ENCODE measurements around the gene CSNK1G3. TPM values are rescaled to one million over a fixed set of nuclear protein-coding genes. Genes with fewer than 3 reads are reported as not detected.

CSNK1G3 gene
- total RNA-seq, 2 experiments from 2014 or later = 31.9 to 33.8 TPM

DNA sequence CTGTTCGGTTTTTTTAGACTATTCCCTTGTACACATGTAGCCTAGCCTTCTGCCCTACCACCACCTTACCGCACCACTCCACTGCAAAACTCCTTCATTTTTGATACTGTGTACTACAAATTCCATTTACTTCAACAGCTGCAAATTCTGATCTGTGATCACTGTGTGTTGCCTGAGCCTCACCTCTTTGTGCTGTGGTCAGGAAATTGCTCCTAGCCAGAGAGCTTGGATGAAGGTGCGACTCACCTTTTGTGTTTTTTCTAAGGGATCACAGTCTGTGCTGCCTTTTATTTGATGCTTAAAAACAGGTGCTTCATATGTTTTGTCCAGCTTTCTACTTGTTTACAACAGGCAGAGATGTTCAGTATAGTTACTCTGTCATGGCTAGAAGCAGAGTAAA, 31.5 kb downstream of the CSNK1G3 start:
- H3K36me3 Mint-ChIP-seq (ENCODE audit: low read depth) = no peaks in the 10 kb centered on the region
- no peak overlapping the region for H3K4me3 Mint-ChIP-seq
- intact Hi-C loops (cut with micrococcal nuclease) = loop anchor here (10.0 kb wide), 1 partner anchor 449 kb away; no protein-coding TSS in a partner anchor
- no peak overlapping the region for H3K27ac Mint-ChIP-seq
- no peak for DNase-seq
- H3K9me3 Mint-ChIP-seq = no peaks in the 10 kb centered on the region
- no peaks in the 10 kb centered on the region for H3K27me3 Mint-ChIP-seq (ENCODE audit: low read depth)
- H3K4me1 Mint-ChIP-seq (ENCODE audit: low read depth) = peaks cover 42% of the 10 kb centered on the region
- CTCF ChIA-PET = interaction anchor here (0.8 kb wide), 1 partner anchor 714 kb away, joined by 4 read pairs; no protein-coding TSS in a partner anchor

DNA sequence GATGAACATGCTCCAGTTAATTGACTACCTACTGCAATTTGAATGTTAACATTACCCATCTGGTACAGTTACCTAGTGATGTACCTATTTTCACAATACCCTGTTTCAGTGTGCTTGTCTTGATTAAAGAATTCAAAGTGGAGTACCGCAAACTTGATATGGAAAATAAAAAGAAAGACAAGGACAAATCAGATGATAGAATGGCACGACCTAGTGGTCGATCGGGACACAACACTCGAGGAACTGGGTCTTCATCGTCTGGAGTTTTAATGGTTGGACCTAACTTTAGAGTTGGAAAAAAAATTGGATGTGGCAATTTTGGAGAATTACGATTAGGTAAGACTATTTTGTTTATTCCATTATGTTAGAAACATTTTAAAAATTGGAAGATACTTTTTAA, 33.5 kb downstream of the CSNK1G3 start:
- Mint-ChIP-seq H3K36me3 (ENCODE audit: low read depth) (peaks cover 4% of the 10 kb centered on the region), H3K27ac (no peak overlapping the region), H3K9me3 (no peaks in the 10 kb centered on the region), H3K4me3 (no peak overlapping the region), H3K4me1 (ENCODE audit: low read depth) (peaks cover 45% of the 10 kb centered on the region), H3K27me3 (ENCODE audit: low read depth) (no peaks in the 10 kb centered on the region)
- intact Hi-C loops (cut with micrococcal nuclease) = loop anchor here (1.0 to 10.0 kb wide), 3 partner anchors 122 to 508 kb away; partner anchors contain the start of genes CEP120 and PPIC
- DNase-seq = peak; percentile 57
- CTCF ChIA-PET = interaction anchor here (0.9 to 1.0 kb wide), 4 partner anchors 15 to 122 kb away, joined by 3 to 4 read pairs (median 3); partner anchors contain the start of gene CEP120

DNA sequence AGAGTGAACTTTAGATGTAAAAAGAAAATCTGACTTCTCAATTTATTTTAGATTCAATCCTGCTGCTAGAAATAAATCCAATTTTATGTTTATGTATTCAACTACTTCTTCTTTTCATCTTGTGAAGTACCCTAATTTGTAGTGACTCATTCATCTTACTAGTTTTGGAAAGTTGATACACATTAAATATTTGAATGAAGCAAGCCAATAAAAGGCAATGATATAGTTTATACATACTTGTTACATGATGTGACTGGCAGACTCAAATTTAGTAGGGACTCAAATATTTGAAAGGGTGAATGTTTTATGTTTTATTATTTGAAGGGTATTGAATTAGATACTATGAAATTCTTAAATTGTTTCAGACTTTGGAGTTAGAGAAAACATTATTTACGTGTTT, 34.7 kb downstream of the CSNK1G3 start:
- CTCF ChIA-PET = interaction anchor here (1.0 kb wide), 1 partner anchor 21 kb away, joined by 4 read pairs; no protein-coding TSS in a partner anchor
- H3K27ac Mint-ChIP-seq = no peak overlapping the region
- no peaks in the 10 kb centered on the region for H3K27me3 Mint-ChIP-seq (ENCODE audit: low read depth)
- peaks cover 4% of the 10 kb centered on the region for H3K36me3 Mint-ChIP-seq (ENCODE audit: low read depth)
- no peak for DNase-seq
- intact Hi-C loops (cut with micrococcal nuclease) = loop anchor here (5.0 to 10.0 kb wide), 2 partner anchors 452 to 509 kb away; partner anchors contain the start of gene PPIC
- no peak overlapping the region for H3K4me3 Mint-ChIP-seq
- H3K4me1 Mint-ChIP-seq (ENCODE audit: low read depth) = peaks cover 43% of the 10 kb centered on the region
- H3K9me3 Mint-ChIP-seq = no peaks in the 10 kb centered on the region

DNA sequence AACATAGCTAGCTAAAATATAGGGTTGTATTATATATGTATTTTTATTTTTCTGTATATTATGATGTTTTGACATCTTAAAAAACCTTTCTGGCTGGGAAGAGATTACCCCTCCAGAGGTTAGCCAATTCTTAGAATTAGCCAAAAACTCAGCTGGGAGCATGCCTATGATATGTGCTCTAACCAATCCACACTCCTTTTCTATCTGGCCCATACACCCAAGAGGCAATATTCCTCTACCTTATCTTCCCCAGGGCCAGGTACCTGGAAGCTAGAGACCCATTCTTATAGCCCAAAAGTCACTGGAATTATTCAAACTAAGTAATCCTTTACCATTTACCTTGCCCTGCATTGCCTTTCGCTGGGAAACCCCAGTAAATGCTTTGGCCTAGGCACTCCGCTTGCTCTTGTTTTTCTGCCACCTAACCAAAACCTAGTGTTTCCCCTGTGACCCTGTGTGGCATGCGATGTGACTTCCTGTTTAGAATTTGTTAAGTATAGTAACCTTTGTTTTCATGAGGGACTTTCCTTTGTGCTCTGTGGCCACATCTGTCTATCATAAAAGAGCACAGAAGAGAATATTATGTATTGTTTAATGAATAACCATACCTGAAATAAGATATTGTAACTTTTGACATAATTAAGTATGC, 37.4 kb downstream of the CSNK1G3 start:
- peaks cover 4% of the 10 kb centered on the region for H3K36me3 Mint-ChIP-seq (ENCODE audit: low read depth)
- CTCF ChIA-PET = interaction anchor here (0.7 to 1.1 kb wide), 2 partner anchors 56 to 126 kb away, joined by 4 read pairs; partner anchors contain the start of gene CEP120
- no peaks in the 10 kb centered on the region for H3K9me3 Mint-ChIP-seq
- H3K27ac Mint-ChIP-seq = peak overlapping the region; percentile 71
- no peaks in the 10 kb centered on the region for H3K27me3 Mint-ChIP-seq (ENCODE audit: low read depth)
- H3K4me1 Mint-ChIP-seq (ENCODE audit: low read depth) = peaks cover 26% of the 10 kb centered on the region
- intact Hi-C loops (cut with micrococcal nuclease) = loop anchor here (1.0 to 10.0 kb wide), 8 partner anchors 38 to 512 kb away; partner anchors contain the start of genes CEP120 and PPIC
- DNase-seq = peak; percentile 71
- H3K4me3 Mint-ChIP-seq = no peak overlapping the region

DNA sequence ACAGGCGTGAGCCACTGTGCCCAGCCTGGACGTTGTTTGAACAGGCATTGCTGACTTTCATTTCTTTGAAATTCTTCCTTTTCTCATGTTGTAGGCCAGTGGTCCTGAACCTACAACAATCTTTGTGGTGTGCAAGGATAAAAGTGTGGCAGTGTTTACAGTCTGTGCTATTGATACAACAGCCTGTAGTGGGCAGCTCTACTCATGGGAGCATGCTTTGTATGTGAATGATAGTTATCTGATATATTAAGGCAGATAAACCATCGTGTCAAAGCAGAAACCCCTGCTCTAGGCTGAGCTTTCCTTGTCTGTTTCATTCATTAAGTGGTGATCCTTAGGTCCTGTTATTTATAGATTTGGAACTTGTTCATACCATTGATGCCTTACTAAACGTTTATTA, 42.6 kb downstream of the CSNK1G3 start:
- H3K27ac Mint-ChIP-seq = no peak overlapping the region
- CTCF ChIA-PET = no interaction called here
- H3K9me3 Mint-ChIP-seq = no peaks in the 10 kb centered on the region
- H3K36me3 Mint-ChIP-seq (ENCODE audit: low read depth) = peaks cover 23% of the 10 kb centered on the region
- peaks cover 12% of the 10 kb centered on the region for H3K4me1 Mint-ChIP-seq (ENCODE audit: low read depth)
- H3K27me3 Mint-ChIP-seq (ENCODE audit: low read depth) = no peaks in the 10 kb centered on the region
- DNase-seq = no peak
- H3K4me3 Mint-ChIP-seq = no peak overlapping the region
- intact Hi-C loops (cut with micrococcal nuclease) = no loop called here

DNA sequence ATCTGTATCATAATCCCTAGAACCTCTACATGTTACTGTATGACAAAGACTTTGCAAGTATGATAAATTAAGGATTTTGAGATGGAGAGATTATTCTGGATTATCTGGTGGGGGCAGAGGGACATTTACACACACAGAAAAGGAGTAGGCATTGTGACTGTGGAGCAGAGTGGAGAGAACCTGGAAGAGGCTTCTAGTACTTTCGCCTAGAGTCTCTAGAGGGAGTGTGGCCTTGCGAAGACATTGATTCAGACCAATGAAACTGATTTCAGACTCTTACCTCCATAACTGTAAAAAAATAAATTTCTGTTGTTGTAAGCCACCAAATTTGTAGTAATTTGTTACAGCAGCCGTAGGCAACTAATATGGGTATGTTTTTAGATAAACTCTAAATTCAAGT, 45.9 kb downstream of the CSNK1G3 start:
- Mint-ChIP-seq H3K4me1 (ENCODE audit: low read depth) (peaks cover 7% of the 10 kb centered on the region), H3K36me3 (ENCODE audit: low read depth) (peaks cover 25% of the 10 kb centered on the region), H3K4me3 (no peak overlapping the region), H3K9me3 (no peaks in the 10 kb centered on the region), H3K27me3 (ENCODE audit: low read depth) (no peaks in the 10 kb centered on the region), H3K27ac (no peak overlapping the region)
- CTCF ChIA-PET = no interaction called here
- intact Hi-C loops (cut with micrococcal nuclease) = no loop called here
- no peak for DNase-seq

DNA sequence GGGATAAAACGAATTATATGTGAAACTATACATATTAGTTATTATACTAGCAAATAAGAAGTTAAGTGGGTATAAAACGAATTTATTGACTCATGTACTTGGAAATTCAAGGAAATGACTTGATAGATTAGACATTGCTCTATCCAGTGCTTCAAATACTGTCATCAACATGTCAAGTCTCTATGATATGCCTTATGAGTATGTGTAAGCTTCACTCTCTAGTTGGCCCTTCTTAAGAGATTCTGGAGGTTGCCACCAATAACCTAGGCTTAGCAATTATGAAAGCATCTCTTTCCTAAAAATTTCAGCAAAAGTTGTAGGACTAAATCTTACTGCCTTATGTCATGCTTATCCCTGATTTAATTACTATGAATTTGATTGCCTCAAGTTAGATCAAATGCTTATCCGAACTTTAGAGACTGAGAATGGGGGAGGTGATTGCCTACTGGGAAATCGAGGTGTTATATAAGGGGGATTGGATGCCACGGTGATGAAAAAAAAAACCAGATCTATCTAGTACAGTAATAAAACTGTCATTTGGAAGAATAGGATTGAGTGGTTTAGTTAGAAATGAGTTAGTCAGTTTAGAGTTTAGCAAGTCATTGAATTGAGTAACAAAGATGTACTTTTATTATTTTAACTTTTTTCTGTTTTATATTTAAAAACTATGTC, 46.9 kb downstream of the CSNK1G3 start:
- H3K4me3 Mint-ChIP-seq = no peak overlapping the region
- peaks cover 25% of the 10 kb centered on the region for H3K36me3 Mint-ChIP-seq (ENCODE audit: low read depth)
- CTCF ChIA-PET = no interaction called here
- no peaks in the 10 kb centered on the region for H3K9me3 Mint-ChIP-seq
- DNase-seq = no peak
- no peak overlapping the region for H3K27ac Mint-ChIP-seq
- peaks cover 7% of the 10 kb centered on the region for H3K4me1 Mint-ChIP-seq (ENCODE audit: low read depth)
- H3K27me3 Mint-ChIP-seq (ENCODE audit: low read depth) = no peaks in the 10 kb centered on the region
- intact Hi-C loops (cut with micrococcal nuclease) = no loop called here

DNA sequence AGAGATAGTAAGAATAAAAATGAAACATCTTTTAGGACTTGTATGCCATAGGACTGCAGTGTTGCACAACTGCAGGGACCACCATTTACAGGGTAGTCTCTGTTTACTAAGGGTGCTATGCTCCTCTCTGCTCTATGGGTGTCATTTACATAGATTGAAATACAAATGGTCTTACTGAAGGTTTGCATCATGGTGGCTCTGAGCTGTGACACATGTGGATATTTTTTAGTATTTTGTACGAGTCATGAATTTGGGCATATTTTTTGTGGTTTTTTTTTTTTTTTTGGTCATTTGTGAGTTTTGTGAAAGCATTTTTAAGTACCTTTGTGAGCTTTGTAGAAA, 47.4 kb downstream of the CSNK1G3 start:
- Mint-ChIP-seq H3K9me3 (no peaks in the 10 kb centered on the region), H3K4me1 (ENCODE audit: low read depth) (peaks cover 7% of the 10 kb centered on the region), H3K36me3 (ENCODE audit: low read depth) (peaks cover 25% of the 10 kb centered on the region), H3K4me3 (no peak overlapping the region), H3K27ac (no peak overlapping the region), H3K27me3 (ENCODE audit: low read depth) (no peaks in the 10 kb centered on the region)
- no peak for DNase-seq
- CTCF ChIA-PET = no interaction called here
- intact Hi-C loops (cut with micrococcal nuclease) = no loop called here

DNA sequence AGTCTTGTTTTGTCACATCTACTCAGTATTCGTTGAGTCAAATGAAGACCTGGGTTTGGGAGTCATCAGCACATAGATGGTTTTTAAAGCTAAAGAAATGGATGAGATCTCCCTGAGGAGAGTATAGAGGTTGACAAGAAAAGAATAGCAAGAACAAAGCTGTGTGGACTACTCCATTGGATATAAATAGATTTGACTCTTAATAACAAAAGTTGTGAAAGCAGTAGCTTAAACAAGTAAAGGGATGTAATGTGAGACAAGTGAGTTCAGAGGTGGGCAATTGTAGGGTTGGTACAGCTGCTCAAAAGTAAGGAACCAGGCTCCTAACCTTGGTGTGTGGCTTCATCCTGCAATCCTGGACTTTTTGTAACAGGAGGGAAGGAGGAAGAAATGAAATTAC, 49.3 kb downstream of the CSNK1G3 start:
- H3K36me3 Mint-ChIP-seq (ENCODE audit: low read depth) = peaks cover 31% of the 10 kb centered on the region
- CTCF ChIA-PET = interaction anchor here (1.0 to 1.2 kb wide), 2 partner anchors 13 to 138 kb away, joined by 3 to 4 read pairs; partner anchors contain the start of gene CEP120
- no peak overlapping the region for H3K27ac Mint-ChIP-seq
- intact Hi-C loops (cut with micrococcal nuclease) = no loop called here
- H3K4me3 Mint-ChIP-seq = no peak overlapping the region
- H3K4me1 Mint-ChIP-seq (ENCODE audit: low read depth) = peaks cover 6% of the 10 kb centered on the region
- no peaks in the 10 kb centered on the region for H3K9me3 Mint-ChIP-seq
- no peak for DNase-seq
- no peaks in the 10 kb centered on the region for H3K27me3 Mint-ChIP-seq (ENCODE audit: low read depth)

DNA sequence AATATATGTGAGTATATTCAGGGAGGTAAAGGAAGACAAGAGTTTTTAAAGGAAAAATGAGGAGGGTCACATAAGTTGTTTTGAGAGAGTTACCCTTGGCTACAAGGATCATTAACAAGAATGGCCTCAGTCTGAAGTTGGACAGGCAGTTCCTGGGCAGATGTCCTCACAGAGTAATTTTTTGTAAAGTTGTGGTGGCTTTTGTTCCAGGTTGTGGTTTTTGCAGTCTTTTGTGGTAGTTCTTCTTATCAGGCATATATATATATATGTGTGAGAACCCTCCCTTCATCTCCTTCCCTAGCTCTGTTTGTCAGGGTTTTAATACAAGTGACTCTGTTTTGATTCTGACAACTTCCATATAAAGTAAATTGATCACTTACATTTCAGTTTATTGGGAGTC, 60.0 kb downstream of the CSNK1G3 start:
- DNase-seq = no peak
- intact Hi-C loops (cut with micrococcal nuclease) = no loop called here
- H3K9me3 Mint-ChIP-seq = peaks cover under 1% of the 10 kb centered on the region
- H3K4me3 Mint-ChIP-seq = no peak overlapping the region
- H3K36me3 Mint-ChIP-seq (ENCODE audit: low read depth) = peaks cover 4% of the 10 kb centered on the region
- no peak overlapping the region for H3K27ac Mint-ChIP-seq
- CTCF ChIA-PET = no interaction called here
- H3K27me3 Mint-ChIP-seq (ENCODE audit: low read depth) = no peaks in the 10 kb centered on the region
- H3K4me1 Mint-ChIP-seq (ENCODE audit: low read depth) = peaks cover 12% of the 10 kb centered on the region

DNA sequence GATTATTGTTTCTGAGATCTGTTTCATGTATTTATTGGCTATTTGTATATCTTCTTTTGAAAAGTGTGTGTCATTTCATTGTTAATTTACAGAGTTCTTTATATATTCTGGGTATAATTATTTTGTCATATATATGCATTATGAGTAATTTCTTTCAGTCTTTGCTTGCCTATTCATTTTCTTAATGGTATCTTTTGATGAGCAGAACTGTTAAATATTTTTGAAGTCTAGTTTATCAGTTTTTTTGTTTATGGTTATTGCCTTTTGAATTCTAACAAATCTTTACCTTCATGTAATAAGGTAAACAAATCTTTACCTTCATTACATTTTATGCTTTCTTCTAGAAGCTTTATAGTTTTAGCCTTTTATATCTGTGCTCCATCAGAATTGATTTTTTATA, 66.4 kb downstream of the CSNK1G3 start:
- DNase-seq = no peak
- no peak overlapping the region for H3K27ac Mint-ChIP-seq
- intact Hi-C loops (cut with micrococcal nuclease) = no loop called here
- H3K4me1 Mint-ChIP-seq (ENCODE audit: low read depth) = no peaks in the 10 kb centered on the region
- peaks cover 10% of the 10 kb centered on the region for H3K36me3 Mint-ChIP-seq (ENCODE audit: low read depth)
- CTCF ChIA-PET = no interaction called here
- no peaks in the 10 kb centered on the region for H3K9me3 Mint-ChIP-seq
- no peaks in the 10 kb centered on the region for H3K27me3 Mint-ChIP-seq (ENCODE audit: low read depth)
- no peak overlapping the region for H3K4me3 Mint-ChIP-seq

DNA sequence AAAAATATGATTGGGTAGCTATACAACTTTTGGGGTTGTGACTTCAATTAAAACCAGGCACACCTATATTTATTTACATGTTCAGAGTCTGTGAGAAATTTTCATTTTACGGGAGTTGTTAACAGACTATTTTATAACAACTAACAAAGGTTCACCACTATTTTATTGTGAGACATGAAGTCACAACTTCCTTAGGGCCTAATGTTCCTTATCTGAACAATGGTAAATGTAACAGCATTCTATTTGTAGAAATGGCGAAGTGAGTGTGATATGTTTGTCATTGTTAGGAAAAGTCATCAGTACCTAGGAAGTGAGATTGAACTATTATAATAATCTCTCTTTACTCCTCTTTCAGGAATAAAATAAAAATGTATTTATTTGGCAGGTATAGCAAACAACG, 67.4 kb downstream of the CSNK1G3 start:
- CTCF ChIA-PET = no interaction called here
- Mint-ChIP-seq H3K36me3 (ENCODE audit: low read depth) (peaks cover 10% of the 10 kb centered on the region), H3K4me1 (ENCODE audit: low read depth) (no peaks in the 10 kb centered on the region), H3K9me3 (no peaks in the 10 kb centered on the region), H3K4me3 (no peak overlapping the region), H3K27ac (no peak overlapping the region), H3K27me3 (ENCODE audit: low read depth) (no peaks in the 10 kb centered on the region)
- no peak for DNase-seq
- intact Hi-C loops (cut with micrococcal nuclease) = no loop called here

All from activated naive CD4-positive, alpha-beta T cell treated with anti-CD3 and anti-CD28 coated beads for 36 hours (primary cell).